NCI-H774 (cell line): ENCODE measurements around the gene FAM13A.
A peak's percentile ranks its signal among the peaks of the same experiment; 100 is the strongest.
"Not testable (repeated sequence)": the region's sequence is repeated elsewhere in the genome, so short reads cannot be mapped to it uniquely, and the experiment has no call there.

Experiments used
- DNase-seq: peaks from one replicate; lab custom pipeline; 2025; lab: John Stamatoyannopoulos, UW

Gene FAM13A

GRCh38 chr4:88900432-88900831 lies 156.6 kb downstream of the FAM13A start:
- no peak for DNase-seq

- no peak for DNase-seq
Measured at GRCh38 chr4:88897752-88898151, 159.2 kb downstream of the FAM13A start.

- no peak for DNase-seq
Measured at GRCh38 chr4:88897180-88897579, 159.8 kb downstream of the FAM13A start.

- no peak for DNase-seq
Measured at GRCh38 chr4:88893961-88894360, 163.0 kb downstream of the FAM13A start.

GRCh38 chr4:88892646-88893045 lies 164.3 kb downstream of the FAM13A start:
- DNase-seq = no peak

- DNase-seq = no peak
Measured at GRCh38 chr4:88891636-88892035, 165.3 kb downstream of the FAM13A start.

- not testable (repeated sequence) for DNase-seq
Measured at GRCh38 chr4:88887409-88887808, 169.6 kb downstream of the FAM13A start.

GRCh38 chr4:88881227-88881569 lies 175.8 kb downstream of the FAM13A start:
- no peak for DNase-seq

- no peak for DNase-seq
Measured at GRCh38 chr4:88880501-88881226, 176.3 kb downstream of the FAM13A start.

- no peak for DNase-seq
Measured at GRCh38 chr4:88879991-88880390, 177.0 kb downstream of the FAM13A start.

- DNase-seq = no peak
Measured at GRCh38 chr4:88878642-88879041, 178.3 kb downstream of the FAM13A start.

- no peak for DNase-seq
Measured at GRCh38 chr4:88870428-88870827, 186.6 kb downstream of the FAM13A start.

GRCh38 chr4:88868510-88868909 lies 188.5 kb downstream of the FAM13A start:
- no peak for DNase-seq

- DNase-seq = peak; percentile 12
Measured at GRCh38 chr4:88866862-88867550, 190.0 kb downstream of the FAM13A start.

GRCh38 chr4:88865466-88865865 lies 191.5 kb downstream of the FAM13A start:
- DNase-seq = no peak

GRCh38 chr4:88865046-88865445 lies 191.9 kb downstream of the FAM13A start:
- DNase-seq = no peak

GRCh38 chr4:88860586-88860985 lies 196.4 kb downstream of the FAM13A start:
- no peak for DNase-seq

GRCh38 chr4:88859191-88859812 lies 197.7 kb downstream of the FAM13A start:
- DNase-seq = no peak

GRCh38 chr4:88858752-88859151 lies 198.2 kb downstream of the FAM13A start:
- no peak for DNase-seq

- DNase-seq = no peak
Measured at GRCh38 chr4:88857588-88857987, 199.4 kb downstream of the FAM13A start.

- DNase-seq = no peak
Measured at GRCh38 chr4:88854481-88854880, 202.5 kb downstream of the FAM13A start.

GRCh38 chr4:88853583-88853982 lies 203.4 kb downstream of the FAM13A start:
- not testable (repeated sequence) for DNase-seq

GRCh38 chr4:88846206-88846790 lies 210.7 kb downstream of the FAM13A start:
- DNase-seq = no peak
